ENCODE measurements around the gene KCNG4. TPM values are rescaled to one million over a fixed set of nuclear protein-coding genes. Genes with fewer than 3 reads are reported as not detected.

Gene KCNG4
- total and polyA plus RNA-seq, 2 of the 8 experiments (the other 6 are each of a cell fraction or from before 2014, with no cell fraction given), result not detected

- Histone ChIP-seq H2AK5ac (ENCODE audit: low read depth, low read length) (no peak overlapping the region), H2BK12ac (ENCODE audit: low read depth, low read length) (no peak overlapping the region), H2BK15ac (ENCODE audit: low read length) (no peak overlapping the region), H3K4me2 (ENCODE audit: insufficient read depth in 1 of 2, low read depth in 2 of 2, low read length in 2 of 2) (no peak overlapping the region), H2BK120ac (replicated peaks; ENCODE audit: low read depth, low read length) (no peak overlapping the region), H3K56ac (replicated peaks; ENCODE audit: insufficient read length, low read depth, low read length) (no peak overlapping the region), H4K8ac (ENCODE audit: extremely low read depth, insufficient read depth, low read length) (no peak overlapping the region; the same call in 1 of the 2 replicates), H3K4ac (replicated peaks; ENCODE audit: insufficient read length, low read depth, low read length) (no peak overlapping the region), H3K23me2 (ENCODE audit: low read depth, low read length) (no peaks in the 10 kb centered on the region), H3K36me3 (ENCODE audit: control insufficient read depth in 2 of 4, insufficient read depth in 4 of 4, low read length in 3 of 4) (no peaks in the 10 kb centered on the region), H3K27ac (ENCODE audit: low read depth, low read length) (no peak overlapping the region), H3K4me3 (ENCODE audit: extremely low read depth in 1 of 4, insufficient read depth in 2 of 4, low read depth in 3 of 4, low read length in 4 of 4) (no peak overlapping the region), H2AFZ (ENCODE audit: low read length) (no peak overlapping the region), H4K91ac (replicated peaks; ENCODE audit: insufficient read length, low read length) (no peak overlapping the region), H3K9me3 (ENCODE audit: insufficient read depth in 2 of 2, low read depth in 1 of 2, low read length in 1 of 2) (no peaks in the 10 kb centered on the region; a peak in 1 of 4 replicates), H3K18ac (ENCODE audit: extremely low read depth, low read length) (no peak overlapping the region), H3K27me3 (replicated peaks in 1 of 4; ENCODE audit: control insufficient read depth in 3 of 4, extremely low read depth in 1 of 4, insufficient read depth in 3 of 4, low read length in 3 of 4) (no peaks in the 10 kb centered on the region), H2BK20ac (ENCODE audit: low read length) (no peak overlapping the region), H4K5ac (ENCODE audit: insufficient read length, low read depth, low read length) (no peak overlapping the region), H3K23ac (ENCODE audit: insufficient read length) (no peak overlapping the region), H4K20me1 (replicated peaks in 1 of 2; ENCODE audit: control insufficient read depth in 1 of 2, insufficient read depth in 2 of 2, low read length in 2 of 2) (no peaks in the 10 kb centered on the region), H3K14ac (ENCODE audit: insufficient read length) (no peak overlapping the region), H3K4me1 (replicated peaks in 1 of 4; ENCODE audit: control insufficient read depth in 3 of 4, insufficient read depth in 4 of 4, low read length in 3 of 4) (no peaks in the 10 kb centered on the region), H3K79me1 (ENCODE audit: low read depth, low read length) (no peaks in the 10 kb centered on the region), H3K9ac (replicated peaks in 1 of 4; ENCODE audit: extremely low read depth in 1 of 4, low read depth in 3 of 4, low read length in 3 of 4) (no peak overlapping the region), H2BK5ac (ENCODE audit: low read depth, low read length) (no peak overlapping the region), H3K79me2 (ENCODE audit: control insufficient read depth in 1 of 2, insufficient read depth in 2 of 2, low read length in 2 of 2) (no peaks in the 10 kb centered on the region)
- POLR2A ChIA-PET (ENCODE audit: partially characterized antibody), result no interaction called here
- TF ChIP-seq MAX (IDR thresholded peaks at IDR 0.05), result no peak
- no peak for TF ChIP-seq CTCF (IDR thresholded peaks at IDR 0.05; ENCODE audit: control extremely low read depth in 1 of 3, insufficient read depth in 1 of 3, low read depth in 1 of 3, low read length in 3 of 3)
- WGBS, 2 experiments (ENCODE audit: extremely low coverage in 1 of 2, insufficient coverage in 1 of 2, insufficient read length in 1 of 2, insufficient replicate concordance in 2 of 2, low coverage in 1 of 2, low lambda C conversion rate in 2 of 2, missing lambda C conversion rate in 1 of 2), result 87% methylated on average over 6 of the region's 6 CpGs; no CpG with 5 or more reads in 1 of the 2 experiments
- DNase-seq (ENCODE audit: low read depth in 1 of 2, low spot score in 2 of 2), result no peak
- FAIRE-seq, result no peak
- CTCF ChIA-PET (ENCODE audit: partially characterized antibody), result no interaction called here
These were observed 7.5 kb upstream of the KCNG4 start for GRCh38 chr16:84247331-84247730.

All from H1 (cell line).